Body of pancreas (tissue), 4 donors: ENCODE results near the gene MED16. TPM values are rescaled to one million over a fixed set of nuclear protein-coding genes. Genes with fewer than 3 reads are reported as not detected.

ENCODE experiments used
- ATAC-seq: fragments of 150-250 bp; one replicate; pipeline ENCODE4 v1.9.1; 2016
- DNase-seq, 4 donors: peaks; one replicate each; pipeline ENCODE4 v3.0.0-alpha.2; 2019
- H3K27ac ChIP-seq, 4 donors: fragments of 200-600 bp; sonication (generic); 1 replicate in 3 of 4; 2 replicates in 1 of 4; pipeline versions ENCODE4 v1.5.1 to v1.6.1; 2016 to 2019; ENCODE audit warnings: mild to moderate bottlenecking in 1 of 4, mixed read lengths in 1 of 4, moderate library complexity in 1 of 4
- H3K27me3 ChIP-seq, 2 donors: fragments of 200-600 bp; sonication (generic); one replicate each; pipeline ENCODE4 v1.6.0; 2016; ENCODE audit warnings: mild to moderate bottlenecking in 1 of 2
- H3K36me3 ChIP-seq, 2 donors: fragments of 200-600 bp; sonication (generic); replicated peaks in 1 of 2; 2 replicates each; pipeline ENCODE4 v1.5.1; 2016; ENCODE audit warnings: low read depth in 2 of 2; ENCODE audit not compliant: insufficient read depth in 1 of 2
- H3K4me1 ChIP-seq: fragments of 200-600 bp; sonication (generic); one replicate; pipeline ENCODE4 v1.6.0; 2016
- H3K4me3 ChIP-seq, 2 donors: fragments of 200-600 bp; sonication (generic); 1 replicate in 1 of 2; 2 replicates in 1 of 2; pipeline ENCODE4 v1.5.1; 2016 to 2019
- H3K9me3 ChIP-seq, 3 donors: fragments of 200-600 bp; sonication (generic); 1 replicate in 2 of 3; 2 replicates in 1 of 3; pipeline ENCODE4 v1.5.1; 2016
- POLR2A ChIP-seq, 3 donors: fragments of 450-650 bp; IDR thresholded peaks; one replicate each; pipeline ENCODE4 v1.6.1; 2016; ENCODE audit warnings: antibody characterized with exemption in 3 of 3, mild to moderate bottlenecking in 2 of 3
- WGBS, 2 donors: methylation state at CpG; one replicate each; pipeline ENCODE4 v1.1.5; 2017; 5-methylcytosine and 5-hydroxymethylcytosine counted together
- intact Hi-C: fragments of 100-400 bp; cut with DNase I; formaldehyde crosslinking; loops from one replicate; pipeline ENCODE4 v1.15.1; 2023
- total RNA-seq, 2 donors: library from RNA; depleted of rRNA; stranded (reverse); fragments of >200 nt; gene quantifications; one replicate each; pipeline ENCODE4 v1.1.0, GENCODE V29; 2016
- TF ChIP-seq, protein P1 (sequence below), 7 experiments: fragments of 450-650 bp in 4 of 7; fragments of 200-600 bp in 3 of 7; sonication (generic) in 3 of 7; IDR thresholded peaks; one replicate each; pipeline ENCODE4 v1.5.1; 2016 to 2019; ENCODE audit warnings: antibody characterized with exemption in 7 of 7

The MED16 gene, protein sequence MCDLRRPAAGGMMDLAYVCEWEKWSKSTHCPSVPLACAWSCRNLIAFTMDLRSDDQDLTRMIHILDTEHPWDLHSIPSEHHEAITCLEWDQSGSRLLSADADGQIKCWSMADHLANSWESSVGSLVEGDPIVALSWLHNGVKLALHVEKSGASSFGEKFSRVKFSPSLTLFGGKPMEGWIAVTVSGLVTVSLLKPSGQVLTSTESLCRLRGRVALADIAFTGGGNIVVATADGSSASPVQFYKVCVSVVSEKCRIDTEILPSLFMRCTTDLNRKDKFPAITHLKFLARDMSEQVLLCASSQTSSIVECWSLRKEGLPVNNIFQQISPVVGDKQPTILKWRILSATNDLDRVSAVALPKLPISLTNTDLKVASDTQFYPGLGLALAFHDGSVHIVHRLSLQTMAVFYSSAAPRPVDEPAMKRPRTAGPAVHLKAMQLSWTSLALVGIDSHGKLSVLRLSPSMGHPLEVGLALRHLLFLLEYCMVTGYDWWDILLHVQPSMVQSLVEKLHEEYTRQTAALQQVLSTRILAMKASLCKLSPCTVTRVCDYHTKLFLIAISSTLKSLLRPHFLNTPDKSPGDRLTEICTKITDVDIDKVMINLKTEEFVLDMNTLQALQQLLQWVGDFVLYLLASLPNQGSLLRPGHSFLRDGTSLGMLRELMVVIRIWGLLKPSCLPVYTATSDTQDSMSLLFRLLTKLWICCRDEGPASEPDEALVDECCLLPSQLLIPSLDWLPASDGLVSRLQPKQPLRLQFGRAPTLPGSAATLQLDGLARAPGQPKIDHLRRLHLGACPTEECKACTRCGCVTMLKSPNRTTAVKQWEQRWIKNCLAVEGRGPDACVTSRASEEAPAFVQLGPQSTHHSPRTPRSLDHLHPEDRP
- total RNA-seq = 10 to 100 TPM; 35.0 to 49.8 TPM

GRCh38 chr19:892894-893689 lies at the start of gene MED16, which contains the start of gene RNU6-9:
Gene MED16 (minus strand): TSS chr19:893187. CDS start chr19:891131, 2,056 bp downstream.
Gene RNU6-9 (plus strand): TSS chr19:893484.
- Histone ChIP-seq H3K9me3 (no peaks in the 10 kb centered on the region), H3K27me3 (no peaks in the 10 kb centered on the region), H3K4me1 (peaks cover 13% of the 10 kb centered on the region), H3K4me3 (peak within 1 kb of the TSS; percentile 67 to 81), H3K27ac (peak within 1 kb of the TSS; percentile 88 to 98 (median 96)), H3K36me3 (peaks cover 0 to 4% of the 10 kb centered on the region in 2 donors)
- ATAC-seq = peak; percentile 95
- WGBS, 2 donors = 1 to 2% methylated on average over 22 to 55 of the region's 69 CpGs
- TF ChIP-seq, protein P1, sequence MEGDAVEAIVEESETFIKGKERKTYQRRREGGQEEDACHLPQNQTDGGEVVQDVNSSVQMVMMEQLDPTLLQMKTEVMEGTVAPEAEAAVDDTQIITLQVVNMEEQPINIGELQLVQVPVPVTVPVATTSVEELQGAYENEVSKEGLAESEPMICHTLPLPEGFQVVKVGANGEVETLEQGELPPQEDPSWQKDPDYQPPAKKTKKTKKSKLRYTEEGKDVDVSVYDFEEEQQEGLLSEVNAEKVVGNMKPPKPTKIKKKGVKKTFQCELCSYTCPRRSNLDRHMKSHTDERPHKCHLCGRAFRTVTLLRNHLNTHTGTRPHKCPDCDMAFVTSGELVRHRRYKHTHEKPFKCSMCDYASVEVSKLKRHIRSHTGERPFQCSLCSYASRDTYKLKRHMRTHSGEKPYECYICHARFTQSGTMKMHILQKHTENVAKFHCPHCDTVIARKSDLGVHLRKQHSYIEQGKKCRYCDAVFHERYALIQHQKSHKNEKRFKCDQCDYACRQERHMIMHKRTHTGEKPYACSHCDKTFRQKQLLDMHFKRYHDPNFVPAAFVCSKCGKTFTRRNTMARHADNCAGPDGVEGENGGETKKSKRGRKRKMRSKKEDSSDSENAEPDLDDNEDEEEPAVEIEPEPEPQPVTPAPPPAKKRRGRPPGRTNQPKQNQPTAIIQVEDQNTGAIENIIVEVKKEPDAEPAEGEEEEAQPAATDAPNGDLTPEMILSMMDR (IDR thresholded peaks at IDR 0.05) = peak in 1 of 7 experiments; percentile 3
- peak; percentile 62 to 70 (median 69) for TF ChIP-seq POLR2A (IDR thresholded peaks at IDR 0.05)
- intact Hi-C loops = no loop called here
- DNase-seq = peak; percentile 93 to 96 (median 96)

DNA sequence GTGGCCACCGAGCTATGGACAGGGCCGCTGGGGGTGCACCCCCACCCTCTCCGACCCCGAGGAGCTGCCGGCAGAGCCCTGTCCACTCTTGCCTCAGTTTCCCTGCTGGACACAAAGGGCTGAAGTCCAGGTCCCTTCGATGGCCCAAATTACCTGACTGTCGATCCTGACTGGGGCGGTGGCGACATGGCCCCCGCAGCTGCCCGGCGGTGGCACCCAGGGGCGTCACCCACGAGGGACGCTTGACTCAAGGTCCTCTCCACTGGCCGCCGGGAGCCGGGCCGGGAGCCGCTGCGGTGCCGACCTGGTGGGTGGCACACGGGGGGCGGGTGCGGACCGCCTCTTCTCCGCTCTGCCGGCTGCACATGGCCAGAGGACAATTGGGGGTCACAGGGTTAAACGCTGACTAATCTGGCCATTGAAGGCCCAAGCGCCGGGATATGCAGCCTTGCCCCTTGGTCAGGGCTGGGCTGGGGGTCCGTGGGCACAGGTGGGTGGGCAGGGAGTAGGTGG lies 49.2 kb upstream of the MED16 start:
- no peak overlapping the region for H3K4me3 ChIP-seq

GRCh38 chr19:941292-942132 lies 48.5 kb upstream of the MED16 start:
- intact Hi-C loops = no loop called here
- H3K27ac ChIP-seq = peak overlapping the region; percentile 93 to 94 (median 94)
- 53 to 65% methylated on average over 8 to 38 of the region's 45 CpGs for WGBS, 2 donors
- peaks cover 43% of the 10 kb centered on the region for H3K4me1 ChIP-seq
- no peaks in the 10 kb centered on the region for H3K9me3 ChIP-seq
- H3K27me3 ChIP-seq = no peaks in the 10 kb centered on the region
- H3K36me3 ChIP-seq = no peaks in the 10 kb centered on the region
- TF ChIP-seq, protein P1 (IDR thresholded peaks at IDR 0.05) = no peak
- no peak for TF ChIP-seq POLR2A (IDR thresholded peaks at IDR 0.05)
- H3K4me3 ChIP-seq = no peak overlapping the region
- ATAC-seq = no peak
- no peak for DNase-seq

More for the DNA sequence above, 49.2 kb upstream of the MED16 start:
- ATAC-seq = no peak
- WGBS, 2 donors = 88% methylated on average over 27 of the region's 32 CpGs; no CpG with 5 or more reads in 1 of the 2 donors
- Histone ChIP-seq H3K36me3 (no peaks in the 10 kb centered on the region), H3K4me1 (peaks cover 43% of the 10 kb centered on the region), H3K27ac (no peak overlapping the region), H3K27me3 (no peaks in the 10 kb centered on the region), H3K9me3 (no peaks in the 10 kb centered on the region)
- intact Hi-C loops = no loop called here
- no peak for DNase-seq
- TF ChIP-seq, protein P1 (IDR thresholded peaks at IDR 0.05) = no peak
- no peak for TF ChIP-seq POLR2A (IDR thresholded peaks at IDR 0.05)
